Heart right ventricle (tissue), 16 donors: ENCODE results near the gene NOS1AP. TPM values are rescaled to one million over a fixed set of nuclear protein-coding genes. Genes with fewer than 3 reads are reported as not detected.
"Not testable (repeated sequence)": the region's sequence is repeated elsewhere in the genome, so short reads cannot be mapped to it uniquely, and the experiment has no call there.

Experiments
- ATAC-seq, 8 donors: fragments of 200-7000 bp; cut with Tn5 transposase; one replicate each; pipeline ENCODE4 v1.9.1; 2020; ENCODE audit warnings: mild to moderate bottlenecking in 8 of 8, moderate library complexity in 8 of 8, moderate number of reproducible peaks in 1 of 8
- DNase-seq, 2 donors: peaks; one replicate each; pipeline ENCODE4 v3.0.0-alpha.2; 2020
- H3K27ac ChIP-seq, 10 donors: fragments of 200-600 bp; sonication (generic) in 2 of 10; one replicate each; pipeline versions ENCODE4 v1.5.0 to v1.8.0; 2020 to 2022; ENCODE audit warnings: mild to moderate bottlenecking in 3 of 10
- H3K27me3 ChIP-seq, 7 donors: fragments of 200-600 bp; one replicate each; pipeline ENCODE4 v1.8.0; 2021 to 2022; ENCODE audit warnings: mild to moderate bottlenecking in 2 of 7
- H3K36me3 ChIP-seq, 9 donors: fragments of 200-600 bp; sonication (generic) in 1 of 9; one replicate each; pipeline versions ENCODE4 v1.5.0 to v1.8.0; 2020 to 2022; ENCODE audit warnings: mild to moderate bottlenecking in 2 of 9
- H3K4me1 ChIP-seq, 9 donors: fragments of 200-600 bp; sonication (generic) in 1 of 9; one replicate each; pipeline versions ENCODE4 v1.5.0 to v1.8.0; 2020 to 2022; ENCODE audit warnings: mild to moderate bottlenecking in 4 of 9
- H3K4me3 ChIP-seq, 10 donors: fragments of 200-600 bp; sonication (generic) in 2 of 10; one replicate each; pipeline versions ENCODE4 v1.5.0 to v1.8.0; 2020 to 2022; ENCODE audit warnings: mild to moderate bottlenecking in 7 of 10, moderate library complexity in 2 of 10
- H3K9me3 ChIP-seq, 11 donors: fragments of 200-600 bp in 10 of 11; sonication (generic) in 2 of 11; one replicate each; pipeline versions ENCODE4 v1.5.0 to v1.8.0; 2013 to 2022; ENCODE audit warnings: mild to moderate bottlenecking in 2 of 11, control low read depth in 1 of 11, moderate library complexity in 1 of 11
- WGBS, 2 donors: extraction: QIAGEN DNeasy Blood & Tissue Kit; methylation state at CpG; one replicate each; pipeline ENCODE4 v1.1.7; 2013; ENCODE audit warnings: inconsistent platforms in 1 of 2; 5-methylcytosine and 5-hydroxymethylcytosine counted together
- intact Hi-C, 10 donors: fragments of 100-400 bp; cut with DNase I; formaldehyde crosslinking; loops; one replicate each; pipeline versions ENCODE4 v1.11.1 to v1.14.2; 2022
- polyA plus RNA-seq, 2 donors: library from polyadenylated mRNA; stranded (reverse); fragments of 200-250 nt; gene quantifications; one replicate each; pipeline ENCODE4 v1.2.3, GENCODE V29; 2013
- total RNA-seq, 10 donors: library from RNA; stranded (reverse); fragmentation: NEBNext Ultra II Directional in 3 of 10; extraction: Animal tissue kit (Norgen Biotek cat#: 25700) in 3 of 10; gene quantifications; one replicate each; pipeline versions ENCODE4 v1.2.1 to v1.2.4, GENCODE V29; 2021 to 2023
- TF ChIP-seq, protein P1 (sequence below), 9 donors: fragments of 200-600 bp; sonication (generic) in 2 of 9; IDR thresholded peaks; one replicate each; pipeline versions ENCODE4 v1.5.0 to v1.8.0; 2021 to 2022; ENCODE audit warnings: antibody characterized with exemption in 9 of 9, mild to moderate bottlenecking in 5 of 9, moderate library complexity in 1 of 9
- donor health status: Arrhythmogenic right ventricular cardiomyopathy.
- donor health status: ischemic (EF 13 %, LVEDD 7.1; RV severe dilation, severe dysfunction).
- donor health status: healthy with polysubstance abuse.
- donor health status: DM: no; HTN: yes; CAD: no.
- donor health status: DM: no; HTN: no; CAD: no.
- donor health status: ischemic (EF 25% LVEDD 6.9; RV normal size, moderate dysfunction).
- donor health status: ischemic (EF 25% LVEDD 5.7; RV mildly dilated, moderate dysfunction).
- donor health status: healthy.
- donor health status: DM: yes; HTN: yes; CAD: no.
- donor health status: Ischemic cardiomyopathy.
- donor health status: ischemic (EF 35%, LVEDD 5.7; RV mildly dilated, moderate dysfunction).
- donor health status: nonischemic (EF 11% LVEDD 7.7; RV severe dilation, severe dysfunction).
- donor health status: DM: yes; HTN: yes; CAD: no.
- donor health status: PGD.
- donor health status: ischemic (EF 29% LVEDD 5.4; RV normal size, mild dysfunction).
- donor health status: nonischemic (EF 23%, LVEDD 6.1; RV moderate dilation, normal function).

The NOS1AP gene
- total and polyA plus RNA-seq, 12 donors: 0.19 to 7.1 (median 4.6) TPM

DNA sequence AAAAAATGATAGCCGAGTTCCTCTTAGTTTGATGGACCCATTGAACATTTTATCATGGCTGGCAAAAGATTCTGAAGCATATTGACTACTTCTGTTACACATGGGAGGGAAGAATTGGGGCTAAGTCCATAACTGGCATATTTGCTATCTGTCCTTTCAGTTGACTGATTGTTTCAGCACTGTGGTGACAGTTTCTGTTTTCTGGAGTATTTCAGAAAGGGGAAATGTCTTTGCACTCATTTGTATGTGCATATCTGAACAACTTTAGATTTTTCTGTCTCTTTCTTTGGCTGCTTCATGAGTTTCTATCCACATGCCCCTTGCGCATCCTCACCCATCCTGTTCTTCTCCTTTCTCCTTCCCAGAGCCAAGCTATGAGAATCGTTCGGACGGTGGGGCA lies 274.0 kb downstream of the NOS1AP start:
- intact Hi-C loops: no loop called here
- Histone ChIP-seq H3K27me3 (no peaks in the 10 kb centered on the region), H3K4me3 (no peak overlapping the region), H3K27ac (no peak overlapping the region), H3K36me3 (peaks cover 0 to 4% (median 0%) of the 10 kb centered on the region in 9 donors), H3K9me3 (no peaks in the 10 kb centered on the region), H3K4me1 (no peaks in the 10 kb centered on the region)
- TF ChIP-seq, protein P1, sequence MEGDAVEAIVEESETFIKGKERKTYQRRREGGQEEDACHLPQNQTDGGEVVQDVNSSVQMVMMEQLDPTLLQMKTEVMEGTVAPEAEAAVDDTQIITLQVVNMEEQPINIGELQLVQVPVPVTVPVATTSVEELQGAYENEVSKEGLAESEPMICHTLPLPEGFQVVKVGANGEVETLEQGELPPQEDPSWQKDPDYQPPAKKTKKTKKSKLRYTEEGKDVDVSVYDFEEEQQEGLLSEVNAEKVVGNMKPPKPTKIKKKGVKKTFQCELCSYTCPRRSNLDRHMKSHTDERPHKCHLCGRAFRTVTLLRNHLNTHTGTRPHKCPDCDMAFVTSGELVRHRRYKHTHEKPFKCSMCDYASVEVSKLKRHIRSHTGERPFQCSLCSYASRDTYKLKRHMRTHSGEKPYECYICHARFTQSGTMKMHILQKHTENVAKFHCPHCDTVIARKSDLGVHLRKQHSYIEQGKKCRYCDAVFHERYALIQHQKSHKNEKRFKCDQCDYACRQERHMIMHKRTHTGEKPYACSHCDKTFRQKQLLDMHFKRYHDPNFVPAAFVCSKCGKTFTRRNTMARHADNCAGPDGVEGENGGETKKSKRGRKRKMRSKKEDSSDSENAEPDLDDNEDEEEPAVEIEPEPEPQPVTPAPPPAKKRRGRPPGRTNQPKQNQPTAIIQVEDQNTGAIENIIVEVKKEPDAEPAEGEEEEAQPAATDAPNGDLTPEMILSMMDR (IDR thresholded peaks at IDR 0.05): no peak
- no peak for DNase-seq
- ATAC-seq: no peak
- WGBS, 2 donors: 90 to 95% methylated on average over 5 of the region's 5 CpGs

DNA sequence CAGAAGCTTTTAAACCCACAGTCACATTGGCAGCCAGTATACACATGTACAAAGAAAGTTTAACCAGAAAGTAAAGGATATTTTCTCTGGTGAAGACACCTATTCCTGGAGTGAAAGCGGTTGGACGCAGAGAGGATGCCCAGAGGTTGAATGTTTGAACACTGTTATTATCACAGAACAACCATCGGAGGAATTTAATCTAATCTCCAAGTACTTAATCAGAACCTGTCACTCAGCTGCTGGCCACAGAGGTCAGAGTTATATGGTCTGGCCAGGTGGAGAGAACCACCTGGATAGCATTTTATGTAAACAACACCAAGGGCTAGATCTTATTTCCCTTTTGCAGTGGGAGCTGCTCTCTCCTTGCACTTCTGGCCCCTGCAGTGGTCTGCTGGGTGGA lies 277.8 kb downstream of the NOS1AP start:
- intact Hi-C loops: no loop called here
- 63 to 65% methylated on average over 3 of the region's 3 CpGs for WGBS, 2 donors
- Histone ChIP-seq H3K27ac (no peak overlapping the region), H3K4me3 (no peak overlapping the region), H3K36me3 (peaks cover 0 to 4% (median 0%) of the 10 kb centered on the region in 9 donors), H3K9me3 (no peaks in the 10 kb centered on the region), H3K27me3 (no peaks in the 10 kb centered on the region), H3K4me1 (peaks cover 0 to 13% (median 8%) of the 10 kb centered on the region in 9 donors)
- TF ChIP-seq, protein P1 (IDR thresholded peaks at IDR 0.05): no peak
- ATAC-seq (no peak), DNase-seq (no peak)

DNA sequence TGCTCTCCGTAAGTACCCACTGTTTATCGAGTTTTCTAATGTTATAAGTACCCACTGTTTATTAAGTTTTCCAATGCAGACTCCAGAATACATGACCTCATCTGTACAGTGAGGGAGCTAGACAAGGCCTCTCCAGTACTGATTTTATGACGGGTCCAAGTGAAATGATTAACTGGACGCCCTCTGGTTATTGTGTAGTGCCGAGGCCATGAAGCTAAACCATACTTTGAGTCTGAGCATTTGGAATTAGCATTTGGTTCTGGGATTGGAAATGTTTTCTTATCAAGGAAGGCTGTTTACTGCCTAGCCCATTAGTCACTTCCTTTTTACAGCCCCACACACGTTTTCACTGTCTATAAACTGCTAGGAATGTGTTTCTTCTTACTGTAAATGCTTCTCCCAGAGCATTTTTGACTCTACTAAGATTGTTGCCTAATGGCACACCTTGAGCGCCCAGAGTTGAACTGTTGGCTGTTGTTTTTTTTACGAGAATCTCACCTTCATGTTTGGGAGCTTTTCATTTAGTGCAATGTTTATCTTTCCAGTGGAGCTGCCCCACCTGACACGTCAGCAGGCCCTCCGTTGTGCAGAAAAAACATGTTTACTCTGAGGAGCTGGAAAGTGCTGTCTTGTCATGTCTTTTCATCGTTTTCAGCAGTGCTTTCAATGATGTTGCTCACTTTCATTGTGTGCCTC lies 280.3 kb downstream of the NOS1AP start:
- Histone ChIP-seq H3K36me3 (peaks cover 0 to 4% (median 0%) of the 10 kb centered on the region in 9 donors), H3K4me3 (no peak overlapping the region), H3K9me3 (no peaks in the 10 kb centered on the region), H3K27me3 (no peaks in the 10 kb centered on the region), H3K4me1 (peaks cover 0 to 19% (median 8%) of the 10 kb centered on the region in 9 donors), H3K27ac (peak overlapping the region in 2 of 10 donors; percentile 5 to 11)
- DNase-seq (no peak), ATAC-seq (peak in 1 of 8 donors; percentile 61)
- 48 to 63% methylated on average over 11 of the region's 11 CpGs for WGBS, 2 donors
- intact Hi-C loops: no loop called here
- TF ChIP-seq, protein P1 (IDR thresholded peaks at IDR 0.05): no peak

DNA sequence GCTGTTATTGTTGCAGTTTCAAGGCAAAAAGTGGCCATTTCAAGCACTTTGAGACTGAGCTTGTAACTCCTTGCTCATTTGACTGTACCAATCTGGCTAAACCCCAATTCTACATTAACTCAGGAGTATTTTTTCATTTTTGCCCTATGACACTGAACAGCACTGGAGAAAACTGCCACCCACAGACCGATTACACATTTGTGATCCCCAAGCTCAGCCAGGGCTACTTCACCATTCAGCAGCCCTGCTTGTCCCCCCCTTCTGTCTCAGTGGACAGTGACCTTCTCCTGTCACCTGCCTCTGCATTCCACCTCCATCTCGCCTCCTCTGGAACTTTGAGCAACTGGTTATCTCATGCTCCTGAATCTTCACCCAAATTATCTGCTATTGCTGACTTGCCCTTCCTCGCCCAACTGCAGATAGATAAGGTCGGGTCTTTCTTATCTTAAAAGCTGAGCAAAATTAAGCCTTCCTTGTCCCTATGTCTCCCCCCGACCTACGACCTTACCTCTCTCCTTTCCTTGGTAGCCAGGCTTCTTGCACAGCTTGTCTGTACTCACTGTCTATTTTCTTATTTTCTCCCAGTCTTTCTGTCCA lies 281.9 kb downstream of the NOS1AP start:
- intact Hi-C loops: no loop called here
- Histone ChIP-seq H3K4me1 (peaks cover 0 to 19% (median 8%) of the 10 kb centered on the region in 9 donors), H3K27ac (no peak overlapping the region), H3K4me3 (no peak overlapping the region), H3K36me3 (no peaks in the 10 kb centered on the region), H3K9me3 (no peaks in the 10 kb centered on the region), H3K27me3 (no peaks in the 10 kb centered on the region)
- TF ChIP-seq, protein P1 (IDR thresholded peaks at IDR 0.05): no peak
- no peak for DNase-seq
- no peak for ATAC-seq
- 80 to 87% methylated on average over 6 of the region's 6 CpGs for WGBS, 2 donors

DNA sequence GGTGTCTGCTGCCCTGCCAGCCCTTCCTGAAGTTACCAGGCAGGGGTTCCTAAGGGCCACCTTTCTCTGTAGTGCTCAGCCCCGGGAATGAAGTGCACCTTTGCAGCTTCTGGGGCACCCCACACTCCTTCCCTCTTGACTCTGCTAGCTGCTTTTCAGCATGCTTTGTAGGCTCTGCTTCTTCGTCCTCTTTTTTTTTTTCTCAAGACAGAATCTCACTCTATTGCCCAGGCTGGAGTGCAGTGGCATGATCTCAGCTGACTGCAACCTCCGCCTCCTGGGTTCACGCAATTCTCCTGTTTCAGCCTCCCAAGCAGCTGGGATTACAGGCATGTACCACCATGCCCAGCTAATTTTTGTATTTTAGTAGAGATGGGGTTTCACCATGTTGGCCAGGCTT lies 282.4 kb downstream of the NOS1AP start:
- peaks cover 0 to 19% (median 8%) of the 10 kb centered on the region in 9 donors for H3K4me1 ChIP-seq
- H3K9me3 ChIP-seq, H3K36me3 ChIP-seq, ATAC-seq, H3K27ac ChIP-seq, H3K4me3 ChIP-seq, DNase-seq, H3K27me3 ChIP-seq, intact Hi-C loops: not testable (repeated sequence)
- WGBS, 2 donors: 93 to 95% methylated on average over 3 of the region's 4 CpGs
